IPS-18c (cell line): ENCODE measurements around the gene ZNF598.

ENCODE experiments used
- H3K4me3 ChIP-seq: 2 replicates; pipeline ENCODE4 v1.7.0; 2013; ENCODE audit warnings: low read depth, mild to moderate bottlenecking, low read length, moderate library complexity; ENCODE audit not compliant: insufficient read depth
- H3K9me3 ChIP-seq: one replicate; pipeline ENCODE4 v1.6.1; 2013; ENCODE audit warnings: mild to moderate bottlenecking, low read length, moderate library complexity; ENCODE audit not compliant: control insufficient read depth, insufficient read depth

Gene ZNF598

DNA sequence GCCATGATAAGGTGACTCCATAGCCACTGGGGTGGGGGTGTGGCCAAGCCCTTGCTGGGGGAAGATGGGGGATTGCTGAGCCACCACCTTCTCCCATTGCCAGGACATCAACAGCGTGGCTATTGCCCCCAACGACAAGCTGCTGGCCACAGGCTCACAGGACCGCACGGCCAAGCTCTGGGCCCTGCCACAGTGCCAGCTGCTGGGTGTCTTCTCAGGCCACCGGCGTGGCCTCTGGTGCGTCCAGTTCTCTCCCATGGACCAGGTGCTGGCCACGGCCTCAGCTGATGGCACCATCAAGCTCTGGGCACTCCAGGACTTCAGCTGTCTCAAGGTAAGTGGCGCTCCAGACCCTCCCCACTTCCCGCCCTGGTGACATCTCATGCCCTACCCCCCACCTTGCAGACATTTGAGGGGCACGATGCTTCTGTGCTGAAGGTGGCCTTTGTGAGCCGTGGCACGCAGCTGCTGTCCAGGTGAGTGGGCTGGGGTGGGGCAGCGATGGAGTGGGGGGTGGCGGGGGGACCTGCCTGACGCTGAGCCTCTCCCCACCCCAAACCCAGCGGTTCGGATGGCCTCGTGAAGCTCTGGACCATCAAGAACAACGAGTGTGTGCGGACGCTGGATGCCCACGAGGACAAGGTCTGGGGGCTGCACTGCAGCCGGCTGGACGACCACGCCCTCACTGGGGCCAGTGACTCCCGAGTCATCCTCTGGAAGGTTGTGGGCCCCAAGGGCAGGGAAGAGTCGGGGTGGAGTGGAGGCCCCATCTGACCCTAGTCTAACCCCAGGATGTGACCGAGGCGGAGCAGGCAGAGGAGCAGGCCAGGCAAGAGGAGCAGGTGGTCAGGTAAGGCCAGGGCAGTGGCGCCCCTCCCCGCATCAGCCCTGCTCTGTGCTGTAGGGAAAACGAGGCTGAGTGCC is 32.4 kb downstream of the ZNF598 start:
- H3K9me3 ChIP-seq: peaks cover 3% of the 10 kb centered on the region
- no peak overlapping the region for H3K4me3 ChIP-seq

DNA sequence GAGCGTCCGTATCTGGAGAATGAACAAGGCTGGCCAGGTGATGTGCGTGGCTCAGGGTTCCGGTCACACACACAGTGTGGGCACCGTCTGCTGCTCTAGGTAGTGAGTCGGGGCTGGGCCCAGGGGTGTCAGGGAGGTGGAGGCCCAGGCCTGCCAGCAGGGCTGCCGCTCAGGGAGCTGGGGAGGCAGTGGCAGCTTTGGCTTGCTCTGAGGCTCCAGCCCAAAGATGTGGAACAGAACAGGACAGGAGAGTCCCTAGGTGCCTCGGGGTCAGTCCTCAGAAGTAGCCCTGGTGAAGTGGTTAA is 33.5 kb downstream of the ZNF598 start:
- Histone ChIP-seq H3K9me3 (peaks cover 3% of the 10 kb centered on the region), H3K4me3 (no peak overlapping the region)

DNA sequence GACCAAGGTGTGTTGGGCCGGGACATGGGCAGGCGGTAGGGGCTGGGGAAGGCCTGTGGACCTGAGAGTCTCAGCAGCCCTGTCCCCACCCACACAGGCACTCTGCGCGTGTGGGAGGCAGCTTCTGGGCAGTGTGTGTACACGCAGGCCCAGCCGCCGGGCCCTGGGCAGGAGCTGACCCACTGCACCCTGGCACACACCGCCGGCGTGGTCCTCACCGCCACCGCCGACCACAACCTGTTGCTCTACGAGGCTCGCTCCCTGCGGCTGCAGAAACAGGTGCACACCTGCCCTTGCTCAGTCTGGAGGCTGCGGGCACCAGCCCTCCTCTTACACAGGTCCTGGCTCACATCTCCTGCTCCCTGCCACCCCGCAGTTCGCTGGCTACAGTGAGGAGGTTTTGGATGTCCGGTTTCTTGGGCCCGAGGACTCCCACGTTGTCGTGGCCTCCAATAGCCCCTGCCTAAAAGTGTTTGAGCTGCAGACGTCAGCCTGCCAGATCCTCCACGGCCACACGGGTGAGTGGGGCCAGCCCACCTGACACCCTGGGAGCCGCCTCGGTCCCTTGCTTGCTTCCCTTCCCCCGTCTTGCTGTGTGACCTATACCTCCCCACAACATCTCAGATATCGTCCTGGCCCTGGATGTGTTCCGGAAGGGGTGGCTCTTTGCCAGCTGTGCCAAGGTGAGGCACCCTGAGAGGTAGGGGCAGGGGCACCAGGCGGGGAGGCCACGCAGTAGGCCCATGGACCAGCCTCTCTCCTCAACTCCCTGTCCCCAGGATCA is 34.0 kb downstream of the ZNF598 start:
- no peak overlapping the region for H3K4me3 ChIP-seq

DNA sequence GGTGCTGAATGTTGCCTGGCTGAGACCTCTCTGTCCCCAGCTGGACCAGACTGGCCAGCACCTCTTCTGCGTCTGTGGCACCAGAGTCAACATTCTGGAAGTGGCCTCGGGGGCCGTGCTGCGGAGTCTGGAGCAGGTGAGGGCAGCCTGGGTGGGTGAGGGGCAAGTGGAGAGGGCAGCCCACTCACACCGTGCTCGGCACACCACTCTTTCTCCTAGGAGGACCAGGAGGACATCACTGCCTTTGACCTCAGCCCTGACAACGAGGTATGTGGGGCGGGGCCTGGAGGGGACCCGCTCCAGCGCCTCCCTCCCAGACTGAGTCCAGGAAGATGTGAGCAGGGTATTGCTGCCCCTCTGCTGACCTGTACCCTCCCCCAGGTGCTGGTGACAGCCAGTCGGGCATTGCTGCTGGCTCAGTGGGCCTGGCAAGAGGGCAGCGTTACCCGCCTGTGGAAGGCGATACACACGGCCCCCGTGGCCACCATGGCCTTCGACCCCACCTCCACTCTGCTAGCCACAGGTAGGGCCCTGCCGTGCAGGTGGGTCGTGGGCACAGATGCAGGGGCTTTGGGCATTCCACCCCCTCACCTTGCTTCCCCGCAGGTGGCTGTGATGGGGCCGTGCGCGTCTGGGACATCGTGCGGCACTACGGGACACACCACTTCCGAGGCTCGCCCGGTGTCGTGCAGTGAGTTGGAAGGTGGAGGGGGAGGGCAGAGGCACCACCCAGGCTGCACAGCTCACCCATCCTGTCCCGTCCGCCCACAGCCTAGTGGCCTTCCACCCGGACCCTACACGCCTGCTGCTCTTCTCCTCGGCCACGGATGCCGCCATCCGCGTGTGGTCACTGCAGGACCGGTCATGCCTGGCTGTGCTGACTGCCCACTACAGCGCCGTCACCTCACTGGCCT is 35.2 kb downstream of the ZNF598 start:
- no peak overlapping the region for H3K4me3 ChIP-seq

More for the DNA sequence above, 34.0 kb downstream of the ZNF598 start:
- H3K9me3 ChIP-seq: peaks cover 3% of the 10 kb centered on the region

DNA sequence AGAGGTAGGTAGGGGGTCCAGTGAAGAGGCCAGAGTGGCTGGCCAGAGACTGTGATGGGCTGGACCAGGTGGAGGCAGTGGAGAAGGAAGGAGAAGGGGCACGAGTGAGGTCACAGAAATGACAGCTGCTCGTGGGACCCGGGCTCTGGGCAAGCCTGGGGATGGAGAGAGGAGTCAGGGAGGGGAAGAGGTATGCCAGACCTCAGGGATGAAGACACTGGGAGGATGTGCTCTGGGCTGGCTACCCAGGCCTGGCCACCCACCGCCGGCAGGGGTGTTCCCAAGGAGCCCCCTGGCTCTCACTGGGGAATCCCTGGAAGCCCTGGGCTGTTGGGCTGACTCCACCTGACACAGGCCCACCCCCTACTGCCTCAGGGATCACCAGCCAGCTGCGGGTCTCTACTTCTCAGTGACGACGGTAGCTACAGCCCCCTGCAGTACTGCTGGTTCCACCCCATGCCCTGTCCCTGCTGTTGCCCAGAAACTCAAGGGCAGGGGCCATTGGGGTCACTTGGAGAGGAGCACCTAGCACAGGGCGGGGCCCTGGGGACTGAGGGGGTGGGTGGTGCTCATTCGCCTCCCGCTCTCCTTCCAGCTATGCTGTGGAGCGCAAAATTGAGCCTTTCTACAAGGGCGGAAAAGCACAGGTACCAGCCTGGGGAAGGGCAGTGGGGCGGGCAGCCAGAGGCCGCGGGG is 36.0 kb downstream of the ZNF598 start:
- no peak overlapping the region for H3K4me3 ChIP-seq
- H3K9me3 ChIP-seq: no peaks in the 10 kb centered on the region

More for the DNA sequence above, 35.2 kb downstream of the ZNF598 start:
- H3K9me3 ChIP-seq: no peaks in the 10 kb centered on the region

DNA sequence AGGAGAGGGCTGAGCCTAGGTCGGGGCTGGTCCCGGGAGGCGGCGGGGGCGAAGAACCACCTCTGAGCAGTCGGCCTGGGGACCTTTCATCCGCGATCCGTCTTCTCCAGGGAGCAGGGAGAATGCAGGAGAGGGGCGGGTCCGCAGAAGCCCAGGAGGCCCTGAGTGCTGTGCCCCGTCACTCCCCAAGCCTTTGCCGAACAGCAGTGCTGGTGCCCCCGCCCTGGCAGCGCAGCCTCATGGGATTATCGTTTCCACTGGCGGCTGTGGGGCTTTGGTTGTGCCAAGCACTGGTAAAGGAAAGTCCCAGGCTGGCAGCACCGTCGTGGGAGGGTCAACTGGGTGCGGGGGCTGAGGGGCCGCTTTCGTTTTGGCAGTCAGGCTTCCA is 37.1 kb downstream of the ZNF598 start:
- peak overlapping the region; percentile 73 for H3K4me3 ChIP-seq

DNA sequence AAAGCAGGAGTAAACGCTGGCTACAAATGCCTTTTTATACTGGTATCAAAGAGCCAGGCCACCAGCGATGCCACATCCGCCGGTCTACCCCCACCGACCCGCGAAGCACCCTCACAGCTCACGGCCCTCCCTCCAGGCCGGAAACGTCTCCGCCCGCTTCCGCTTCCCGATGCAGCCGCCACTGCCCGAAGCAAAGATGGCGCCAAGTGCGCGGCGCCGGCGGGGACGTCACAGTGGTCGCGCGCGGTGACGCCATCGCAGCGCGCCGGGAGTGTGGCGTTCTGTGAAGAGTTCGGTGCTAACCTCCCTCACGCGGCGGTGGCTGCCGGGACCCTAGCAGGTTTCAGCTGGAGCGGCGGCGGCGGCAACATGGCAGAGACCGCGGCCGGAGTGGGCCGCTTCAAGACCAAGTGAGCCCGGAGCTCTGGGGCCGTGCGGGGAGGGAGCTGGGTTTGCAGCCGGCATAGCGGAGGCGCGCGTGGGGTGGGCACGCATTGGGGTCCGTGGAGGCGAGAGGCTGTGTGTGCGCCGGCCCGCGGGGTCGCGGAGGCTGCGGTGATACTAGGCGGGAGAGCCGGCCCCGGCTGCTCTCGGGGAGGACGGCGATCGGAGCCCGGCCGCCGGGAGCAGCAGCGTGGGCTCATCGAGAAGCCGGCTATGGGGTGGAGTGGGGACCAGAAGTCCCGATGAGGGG is 37.7 kb downstream of the ZNF598 start, which contains the start of gene TBL3:
Gene TBL3 (plus strand): TSS at position 258 of the 694 bp plus-strand sequence. CDS start 112 bp downstream, at position 370.
- no peaks in the 10 kb centered on the region for H3K9me3 ChIP-seq
- peak within 1 kb of the TSS; percentile 73 for H3K4me3 ChIP-seq

More for the DNA sequence above, 37.1 kb downstream of the ZNF598 start:
- H3K9me3 ChIP-seq: no peaks in the 10 kb centered on the region

DNA sequence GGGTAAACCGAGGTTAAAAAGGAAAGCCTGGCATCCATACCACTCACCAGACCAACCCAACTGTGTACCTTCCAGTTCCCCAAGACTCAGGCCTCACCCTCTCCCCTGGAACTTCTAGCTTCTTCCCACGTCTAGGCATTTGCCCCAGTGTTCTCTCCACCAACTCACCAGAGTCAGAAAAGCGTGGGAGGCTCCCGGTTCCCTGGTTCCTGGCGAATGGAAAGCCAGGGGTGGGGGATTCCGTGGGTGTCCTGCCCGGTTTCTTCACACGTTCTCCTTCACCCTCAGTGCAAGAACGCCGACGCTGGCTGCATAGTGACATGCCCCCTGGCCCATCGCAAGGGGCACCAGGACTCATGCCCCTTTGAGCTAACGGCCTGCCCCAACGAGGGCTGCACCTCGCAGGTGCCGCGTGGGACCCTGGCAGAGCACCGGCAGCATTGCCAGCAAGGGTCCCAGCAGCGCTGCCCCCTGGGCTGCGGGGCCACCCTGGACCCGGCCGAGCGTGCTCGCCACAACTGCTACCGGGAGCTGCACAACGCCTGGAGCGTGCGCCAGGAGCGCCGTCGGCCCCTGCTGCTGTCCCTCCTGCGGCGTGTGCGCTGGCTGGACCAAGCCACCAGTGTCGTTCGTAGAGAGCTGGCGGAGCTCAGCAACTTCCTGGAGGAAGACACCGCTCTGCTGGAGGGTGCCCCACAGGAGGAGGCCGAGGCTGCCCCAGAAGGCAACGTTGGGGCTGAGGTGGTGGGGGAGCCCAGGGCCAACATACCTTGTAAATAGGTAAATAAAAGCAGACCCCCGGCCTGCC is 41.3 kb downstream of the ZNF598 start:
- Histone ChIP-seq H3K4me3 (no peak overlapping the region), H3K9me3 (no peaks in the 10 kb centered on the region)

DNA sequence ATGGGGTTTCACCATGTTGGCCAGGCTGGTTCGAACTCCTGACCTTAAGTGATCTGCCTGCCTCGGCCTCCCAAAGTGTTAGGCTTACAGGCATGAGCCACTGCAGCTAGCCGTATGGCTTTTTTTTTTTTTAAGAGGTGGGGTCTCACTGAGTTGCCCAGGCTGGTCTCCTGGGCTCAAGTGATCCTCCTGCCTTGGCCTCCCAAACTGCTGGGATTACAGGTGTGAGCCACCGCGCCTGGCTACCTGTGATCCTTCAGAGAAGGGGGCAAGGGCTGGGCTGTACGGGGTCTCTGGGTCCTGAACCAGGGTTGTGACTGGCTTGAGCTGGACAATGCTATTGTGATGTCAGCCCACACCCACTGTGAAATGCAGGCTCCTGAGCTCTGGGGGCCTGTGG is 43.2 kb downstream of the ZNF598 start, which contains the start of gene RNF151:
Gene RNF151 (plus strand): TSS at position 397 of the 400 bp plus-strand sequence. CDS start 26 bp downstream, outside the sequence.
- Histone ChIP-seq H3K9me3 (no peaks in the 10 kb centered on the region), H3K4me3 (peak within 1 kb of the TSS; percentile 87)

DNA sequence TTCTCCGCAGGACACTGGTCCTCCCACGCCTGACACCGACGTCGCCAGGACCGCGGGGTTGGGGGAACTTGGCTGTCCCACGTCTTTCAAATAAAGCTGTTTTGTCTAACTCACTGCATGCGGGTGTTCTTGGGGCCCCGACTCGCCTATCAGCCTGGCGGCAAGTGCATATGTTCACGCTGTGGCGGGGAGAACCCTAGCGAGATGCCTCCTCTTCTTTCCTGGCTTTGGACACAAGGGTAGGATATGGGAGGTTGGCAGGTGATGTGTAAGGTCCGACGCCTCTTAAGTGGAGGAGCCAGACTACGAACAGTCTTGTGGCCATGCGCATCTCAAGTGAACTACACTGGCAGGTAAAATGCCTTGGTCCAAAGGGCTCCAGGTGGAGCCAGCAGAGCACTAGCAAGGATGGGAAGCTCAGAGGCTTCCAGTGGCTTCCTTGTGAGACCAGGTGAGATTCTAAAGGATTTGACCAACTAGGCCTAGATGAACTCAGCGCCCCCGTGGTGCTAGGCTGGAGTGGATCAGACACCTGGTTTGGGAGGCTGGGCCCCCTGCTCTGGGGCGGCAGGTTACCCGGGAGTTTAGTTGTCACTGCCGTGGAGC is 44.1 kb downstream of the ZNF598 start:
- Histone ChIP-seq H3K4me3 (peak overlapping the region; percentile 87), H3K9me3 (no peaks in the 10 kb centered on the region)

DNA sequence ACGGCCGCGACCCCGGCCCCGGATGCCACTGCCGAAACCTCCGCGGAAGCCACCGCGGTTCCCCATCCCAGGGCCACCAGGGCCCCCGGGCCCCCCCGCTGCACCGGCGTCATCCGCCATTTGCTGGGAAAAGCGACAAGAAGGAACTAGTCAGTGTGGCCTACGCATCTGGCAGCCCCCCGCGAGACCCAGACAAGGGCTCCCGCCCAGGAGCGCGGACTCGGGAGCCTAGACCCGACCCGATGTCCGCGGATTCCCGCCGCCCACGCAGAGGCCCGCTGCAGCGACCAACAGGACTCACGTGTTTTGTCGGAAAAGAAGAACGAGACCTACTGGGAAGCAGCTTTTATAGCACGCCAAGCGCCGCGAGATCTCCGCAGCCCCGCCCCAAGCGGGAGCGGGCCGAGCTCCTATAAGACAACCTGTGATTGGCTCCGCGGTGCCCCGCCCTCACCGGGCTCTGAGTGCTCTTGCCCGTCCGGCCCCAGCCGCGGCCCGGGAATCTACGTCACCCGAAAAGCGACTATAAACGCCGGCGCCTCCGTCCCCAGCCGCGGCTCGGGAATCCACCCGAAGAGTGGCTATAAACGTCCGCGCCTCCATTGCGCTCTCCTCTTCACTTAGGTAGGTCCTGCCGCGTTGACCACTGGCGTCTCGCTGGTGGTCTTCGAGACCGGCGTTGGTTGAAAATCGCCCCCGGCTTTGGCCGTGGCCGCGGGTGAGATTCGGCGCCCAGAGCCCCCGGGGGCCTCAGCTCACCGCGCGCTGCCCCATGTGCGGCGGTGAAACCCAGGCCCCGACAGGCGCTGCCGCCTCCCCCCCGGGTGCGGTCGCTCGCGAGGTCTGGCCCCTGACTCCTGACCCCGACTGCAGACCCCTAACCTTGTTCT is 44.9 kb downstream of the ZNF598 start, which contains the start of gene RPS2:
Gene RPS2 (minus strand): TSS at position 321 of the 890 bp plus-strand sequence. CDS start 201 bp downstream, at position 120.
- no peaks in the 10 kb centered on the region for H3K9me3 ChIP-seq

DNA sequence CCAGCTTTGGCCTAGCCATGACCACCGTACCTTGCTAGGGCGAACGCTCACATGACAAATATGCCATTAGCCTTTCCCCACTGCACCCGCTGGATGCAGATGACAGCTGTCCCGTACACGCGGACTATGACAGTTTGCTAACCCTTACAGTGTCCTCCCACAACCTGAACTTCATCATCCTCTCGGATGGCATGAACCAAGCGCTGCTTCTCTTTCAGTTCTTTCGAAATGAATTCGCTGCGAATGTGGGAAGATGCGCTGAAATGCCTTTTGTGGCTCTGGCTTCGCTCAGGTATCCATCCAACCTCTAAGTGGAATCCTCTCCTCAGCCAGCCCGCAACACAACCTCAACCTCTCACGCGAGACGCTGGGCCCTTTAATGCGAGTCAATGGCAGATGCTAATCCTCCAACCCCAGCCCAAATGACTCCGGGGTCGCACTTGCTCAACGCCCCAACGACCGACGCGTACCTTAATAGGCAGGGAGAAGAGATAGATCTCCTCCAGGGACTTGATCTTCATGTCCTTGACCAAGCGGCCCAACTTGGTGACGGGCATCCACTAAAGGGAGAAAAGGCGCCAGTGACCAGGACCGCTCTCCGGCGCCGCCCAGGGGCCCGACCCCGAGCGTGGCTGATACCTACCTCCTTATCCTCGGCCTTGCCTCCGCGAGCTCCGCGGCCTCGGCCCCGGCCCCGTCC is 45.7 kb downstream of the ZNF598 start:
- H3K9me3 ChIP-seq: peaks cover 2% of the 10 kb centered on the region
- H3K4me3 ChIP-seq: peak overlapping the region; percentile 87

More for the DNA sequence above, 44.9 kb downstream of the ZNF598 start, which contains the start of gene RPS2:
- H3K4me3 ChIP-seq: peak within 1 kb of the TSS; percentile 87
